DND-41 (cell line): Measurements from ENCODE around the gene EGFL8.

Source experiments
- CTCF ChIP-seq: IDR thresholded peaks from 2 replicates; pipeline ENCODE4 v1.5.1; 2012; ENCODE audit warnings: borderline replicate concordance, low read length, moderate library complexity, mild to moderate bottlenecking; ENCODE audit not compliant: poor library complexity, severe bottlenecking; ENCODE audit errors: extremely low read depth
- EZH2 ChIP-seq: IDR thresholded peaks from 3 replicates; pipeline ENCODE4 v1.6.1; 2012; ENCODE audit warnings: borderline replicate concordance, low read depth, mild to moderate bottlenecking, moderate library complexity, low read length, inconsistent platforms; ENCODE audit not compliant: severe bottlenecking

DNA sequence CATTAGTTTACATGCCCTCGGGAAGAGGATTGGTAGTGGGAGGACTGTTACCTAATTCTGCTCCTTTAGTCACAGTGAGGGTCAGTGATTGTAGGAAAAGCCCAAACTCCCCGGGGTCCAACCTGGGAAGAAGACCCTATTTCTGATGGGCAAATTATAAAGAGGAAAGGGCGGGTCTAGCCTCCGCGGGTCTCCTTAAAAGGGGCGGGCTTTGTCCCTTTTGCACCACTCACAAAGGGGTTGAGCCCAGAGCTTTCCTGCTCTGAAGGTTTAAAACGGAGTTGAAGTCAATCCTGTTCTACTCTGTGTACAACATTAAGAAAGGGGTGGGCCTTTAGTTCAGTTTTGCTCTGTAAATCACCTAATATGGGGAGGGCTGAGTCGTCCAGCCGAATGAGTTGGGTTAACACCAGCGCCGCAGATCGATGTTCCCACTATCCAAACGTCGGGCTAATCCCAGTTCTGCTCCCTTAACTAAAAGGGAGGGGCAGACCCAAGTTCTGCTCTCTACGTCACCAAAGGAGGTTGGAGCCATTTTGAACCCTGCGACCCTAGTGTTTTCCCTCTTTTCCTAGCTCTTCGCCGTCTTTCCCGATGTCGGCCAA is 12.9 kb downstream of the EGFL8 start:
- TF ChIP-seq EZH2 (no peak), CTCF (no peak)
